HepG2 (cell line): ENCODE results near the gene CAPN11. TPM values are rescaled to one million over a fixed set of nuclear protein-coding genes. Genes with fewer than 3 reads are reported as not detected.

Experiments
- BHLHE40 ChIP-seq: IDR thresholded peaks from 2 replicates; pipeline ENCODE4 v1.6.1; 2011; ENCODE audit warnings: low read length, improper control_type of control experiment
- FOXM1 ChIP-seq: sonication (generic); formaldehyde crosslinking; IDR thresholded peaks from 2 replicates; pipeline ENCODE4 v1.5.0; 2020; ENCODE audit warnings: missing genetic modification reagents
- GZF1 ChIP-seq: sonication (generic); formaldehyde crosslinking; IDR thresholded peaks from 2 replicates; pipeline ENCODE4 v1.5.1; 2020; ENCODE audit warnings: mild to moderate bottlenecking, missing genetic modification reagents
- HOXA7 ChIP-seq: sonication (generic); formaldehyde crosslinking; IDR thresholded peaks from 2 replicates; pipeline ENCODE4 v1.8.1; 2022; ENCODE audit warnings: mild to moderate bottlenecking, missing genetic modification reagents, moderate library complexity
- HOXA9 ChIP-seq: sonication (generic); formaldehyde crosslinking; IDR thresholded peaks from 2 replicates; pipeline ENCODE4 v1.8.1; 2022; ENCODE audit warnings: missing genetic modification reagents, mild to moderate bottlenecking, moderate library complexity, borderline replicate concordance
- KDM2A ChIP-seq: sonication (generic); formaldehyde crosslinking; IDR thresholded peaks from 2 replicates; pipeline ENCODE4 v1.4.0; 2020; ENCODE audit warnings: low read depth, missing genetic modification reagents, borderline replicate concordance
- MATR3 ChIP-seq: sonication (generic); formaldehyde crosslinking; IDR thresholded peaks from 2 replicates; pipeline ENCODE4 v1.4.0; 2020; ENCODE audit warnings: missing genetic modification reagents
- PRMT3 ChIP-seq: sonication (generic); formaldehyde crosslinking; IDR thresholded peaks from 2 replicates; pipeline ENCODE4 v1.8.1; 2022; ENCODE audit warnings: low read depth, mild to moderate bottlenecking, moderate library complexity, missing genetic modification reagents, borderline replicate concordance
- REST ChIP-seq, 2 experiments: IDR thresholded peaks; 2 replicates each; pipeline ENCODE4 v1.6.1; 2011 to 2012; ENCODE audit warnings: low read length in 2 of 2, borderline replicate concordance in 1 of 2, low read depth in 1 of 2, mild to moderate bottlenecking in 1 of 2, moderate library complexity in 1 of 2
- RXRA ChIP-seq: sonication (generic); formaldehyde crosslinking; IDR thresholded peaks from 2 replicates; pipeline ENCODE4 v1.5.1; 2020; ENCODE audit warnings: missing genetic modification reagents
- SNAPC4 ChIP-seq: sonication (generic); formaldehyde crosslinking; IDR thresholded peaks from 2 replicates; pipeline ENCODE4 v1.4.0; 2020; ENCODE audit warnings: mild to moderate bottlenecking, missing genetic modification reagents
- TBX2 ChIP-seq: sonication (generic); formaldehyde crosslinking; IDR thresholded peaks from 2 replicates; pipeline ENCODE4 v1.5.0; 2020; ENCODE audit warnings: missing genetic modification reagents, mild to moderate bottlenecking, borderline replicate concordance
- ZNF589 ChIP-seq: sonication (generic); formaldehyde crosslinking; conservative IDR thresholded peaks from 2 replicates; pipeline ENCODE4 v1.8.0; 2022; ENCODE audit warnings: mild to moderate bottlenecking, moderate library complexity, missing genetic modification reagents
- ZNF737 ChIP-seq: sonication (generic); formaldehyde crosslinking; IDR thresholded peaks from 2 replicates; pipeline ENCODE4 v1.5.0; 2020; ENCODE audit warnings: missing genetic modification reagents, mild to moderate bottlenecking, borderline replicate concordance
- ZNF816 ChIP-seq: sonication (generic); formaldehyde crosslinking; IDR thresholded peaks from 2 replicates; pipeline ENCODE4 v1.8.0; 2022; ENCODE audit warnings: missing genetic modification reagents, mild to moderate bottlenecking, borderline replicate concordance
- ZNF891 ChIP-seq: sonication (generic); formaldehyde crosslinking; IDR thresholded peaks from 2 replicates; pipeline ENCODE4 v1.5.0; 2020; ENCODE audit warnings: mild to moderate bottlenecking, missing genetic modification reagents
- polyA plus RNA-seq, 8 experiments: library from polyadenylated mRNA; depleted of rRNA in 3 of 8; stranded (reverse) in 7 of 8; unstranded in 1 of 8; fragments of >200 nt; fragmentation: Illumina TruSeq in 4 of 8; extraction: Trizol in 4 of 8; gene quantifications; 2 replicates each; pipeline versions ENCODE4 v1.2.1 to v1.2.3, GENCODE V29; 2011 to 2016; ENCODE audit warnings: low read depth in 4 of 8, missing spikeins in 1 of 8, mixed read lengths in 1 of 8; ENCODE audit not compliant: insufficient read depth in 1 of 8
- total RNA-seq, 5 experiments: library from RNA; depleted of rRNA; stranded (reverse); fragments of >200 nt; fragmentation: Illumina TruSeq; extraction: Trizol; gene quantifications; 2 replicates each; pipeline ENCODE4 v1.2.3, GENCODE V29; 2016; ENCODE audit warnings: low read depth in 1 of 5
- TF ChIP-seq, protein P1 (sequence below): sonication (generic); formaldehyde crosslinking; IDR thresholded peaks from 2 replicates; pipeline ENCODE4 v1.8.0; 2023; ENCODE audit warnings: mild to moderate bottlenecking, missing genetic modification reagents
- TF ChIP-seq, protein P2 (sequence below): sonication (generic); formaldehyde crosslinking; IDR thresholded peaks from 2 replicates; pipeline ENCODE4 v1.4.0; 2020; ENCODE audit warnings: mild to moderate bottlenecking, missing genetic modification reagents

The CAPN11 gene
- total and polyA plus RNA-seq, 2 of the 13 experiments (the other 11 are each of a cell fraction or from before 2014, with no cell fraction given), result 0.07 to 0.11 TPM

- TF ChIP-seq HOXA7 (CRISPR knock-in tag), result no peak
- no peak for TF ChIP-seq ZNF737 (CRISPR knock-in tag)
- no peak for TF ChIP-seq MATR3 (CRISPR knock-in tag)
- TF ChIP-seq FOXM1, result no peak
- TF ChIP-seq, protein P1, sequence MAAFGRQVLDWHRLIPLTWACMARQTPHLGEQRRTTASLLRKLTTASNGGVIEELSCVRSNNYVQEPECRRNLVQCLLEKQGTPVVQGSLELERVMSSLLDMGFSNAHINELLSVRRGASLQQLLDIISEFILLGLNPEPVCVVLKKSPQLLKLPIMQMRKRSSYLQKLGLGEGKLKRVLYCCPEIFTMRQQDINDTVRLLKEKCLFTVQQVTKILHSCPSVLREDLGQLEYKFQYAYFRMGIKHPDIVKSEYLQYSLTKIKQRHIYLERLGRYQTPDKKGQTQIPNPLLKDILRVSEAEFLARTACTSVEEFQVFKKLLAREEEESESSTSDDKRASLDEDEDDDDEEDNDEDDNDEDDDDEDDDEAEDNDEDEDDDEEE (CRISPR knock-in tag), result no peak
- TF ChIP-seq, protein P2, sequence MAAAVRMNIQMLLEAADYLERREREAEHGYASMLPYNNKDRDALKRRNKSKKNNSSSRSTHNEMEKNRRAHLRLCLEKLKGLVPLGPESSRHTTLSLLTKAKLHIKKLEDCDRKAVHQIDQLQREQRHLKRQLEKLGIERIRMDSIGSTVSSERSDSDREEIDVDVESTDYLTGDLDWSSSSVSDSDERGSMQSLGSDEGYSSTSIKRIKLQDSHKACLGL (CRISPR knock-in tag), result peak; percentile 39; the same call in 1 of the 2 replicates
- no peak for TF ChIP-seq BHLHE40
- no peak for TF ChIP-seq SNAPC4 (CRISPR knock-in tag)
- no peak for TF ChIP-seq ZNF891 (CRISPR knock-in tag)
- no peak for TF ChIP-seq ZNF816
- no peak for TF ChIP-seq GZF1 (CRISPR knock-in tag)
- 0 out of 2 replicates have a peak, but pooled peaks have one; percentile 4 for TF ChIP-seq TBX2 (CRISPR knock-in tag)
- TF ChIP-seq HOXA9 (CRISPR knock-in tag), result no peak
- no peak for TF ChIP-seq RXRA
- no peak for TF ChIP-seq REST (IDR thresholded peaks at IDR 0.05; ENCODE audit: borderline replicate concordance in 1 of 2, low read depth in 1 of 2, low read length in 2 of 2)
- no peak for TF ChIP-seq ZNF589
- no peak for TF ChIP-seq PRMT3 (CRISPR knock-in tag)
- TF ChIP-seq KDM2A, result 0 out of 2 replicates have a peak, but pooled peaks have one; percentile 9
These were observed 65.7 kb downstream of the CAPN11 start (continued) for GRCh38 chr6:44224029-44224964.
